Left lung (tissue), 10 donors: ENCODE results near the gene TTLL5. TPM values are rescaled to one million over a fixed set of nuclear protein-coding genes. Genes with fewer than 3 reads are reported as not detected.

Experiments
- ATAC-seq: fragments of 200-7000 bp; cut with Tn5 transposase; one replicate; pipeline ENCODE4 v1.9.1; 2020; ENCODE audit warnings: moderate library complexity
- DNase-seq, 4 donors: peaks; one replicate each; pipeline ENCODE4 v3.0.0-alpha.2; 2013 to 2020
- H3K27ac ChIP-seq, 2 donors: fragments of 200-600 bp; sonication (generic) in 1 of 2; one replicate each; pipeline versions ENCODE4 v1.5.0 to v1.8.0; 2020 to 2021
- H3K27me3 ChIP-seq, 2 donors: fragments of 200-600 bp; sonication (generic) in 1 of 2; one replicate each; pipeline versions ENCODE4 v1.5.0 to v1.8.0; 2020 to 2021
- H3K36me3 ChIP-seq, 2 donors: fragments of 200-600 bp; sonication (generic) in 1 of 2; one replicate each; pipeline versions ENCODE4 v1.5.0 to v1.8.0; 2020 to 2021
- H3K4me1 ChIP-seq, 2 donors: fragments of 200-600 bp; one replicate each; pipeline ENCODE4 v1.8.0; 2021
- H3K4me3 ChIP-seq, 2 donors: fragments of 200-600 bp; sonication (generic) in 1 of 2; one replicate each; pipeline versions ENCODE4 v1.5.0 to v1.8.0; 2020 to 2021; ENCODE audit warnings: mild to moderate bottlenecking in 1 of 2
- H3K9me3 ChIP-seq, 2 donors: fragments of 200-600 bp; sonication (generic) in 1 of 2; one replicate each; pipeline versions ENCODE4 v1.5.0 to v1.8.0; 2020 to 2021
- CTCF ChIP-seq, 2 donors: fragments of 200-600 bp; sonication (generic) in 1 of 2; IDR thresholded peaks; one replicate each; pipeline versions ENCODE4 v1.5.0 to v1.8.0; 2021; ENCODE audit warnings: antibody characterized with exemption in 2 of 2
- intact Hi-C, 2 donors: fragments of 100-400 bp; cut with DNase I; formaldehyde crosslinking; loops; one replicate each; pipeline versions ENCODE4 v1.11.2 to v1.14.2; 2022
- polyA plus RNA-seq, 6 donors: library from polyadenylated mRNA; unstranded; fragments of 120-200 nt; gene quantifications; one replicate each; pipeline ENCODE4 v1.2.1, GENCODE V29; 2013; ENCODE audit not compliant: insufficient read length in 6 of 6
- total RNA-seq, 2 donors: library from RNA; stranded (reverse); fragmentation: NEBNext Ultra II Directional; extraction: Animal tissue kit (Norgen Biotek cat#: 25700); gene quantifications; one replicate each; pipeline ENCODE4 v1.2.1, GENCODE V29; 2021
- donor health status: DM: no; HTN: yes; CAD: no.
- donor health status: DM: no; HTN: no; CAD: no.

Gene TTLL5
- total and polyA plus RNA-seq, 8 donors: 30.8 to 46.7 (median 42.1) TPM

GRCh38 chr14:75979648-75980565 is 318.9 kb downstream of the TTLL5 start:
- peak in 3 of 4 donors; percentile 45 to 68 (median 57) for DNase-seq

GRCh38 chr14:75980856-75981255 is 319.8 kb downstream of the TTLL5 start:
- peak overlapping the region; percentile 85 to 94 for H3K27ac ChIP-seq
- intact Hi-C loops: loop anchor here in 1 of 2 donors (5.0 kb wide), 2 partner anchors 179 to 269 kb away; no protein-coding TSS in a partner anchor
- peak overlapping the region; percentile 52 to 65 for H3K4me3 ChIP-seq
- peak; percentile 4 for ATAC-seq
- H3K36me3 ChIP-seq: no peaks in the 10 kb centered on the region
- TF ChIP-seq CTCF (IDR thresholded peaks at IDR 0.05): no peak
- H3K9me3 ChIP-seq: no peaks in the 10 kb centered on the region
- no peaks in the 10 kb centered on the region for H3K27me3 ChIP-seq
- H3K4me1 ChIP-seq: peaks cover 7 to 42% of the 10 kb centered on the region in 2 donors
- DNase-seq: peak in 1 of 4 donors; percentile 48

More at GRCh38 chr14:75979648-75980565, 318.9 kb downstream of the TTLL5 start:
- intact Hi-C loops: loop anchor here in 1 of 2 donors (5.0 kb wide), 2 partner anchors 178 to 268 kb away; no protein-coding TSS in a partner anchor
- Histone ChIP-seq H3K36me3 (no peaks in the 10 kb centered on the region), H3K4me1 (peaks cover 4 to 38% of the 10 kb centered on the region in 2 donors), H3K9me3 (no peaks in the 10 kb centered on the region), H3K27ac (peak overlapping the region in 1 of 2 donors; percentile 94), H3K4me3 (peak overlapping the region; percentile 52 to 65), H3K27me3 (no peaks in the 10 kb centered on the region)
- ATAC-seq: no peak
- no peak for TF ChIP-seq CTCF (IDR thresholded peaks at IDR 0.05)

GRCh38 chr14:75981426-75982265 is 320.6 kb downstream of the TTLL5 start, which contains the start of gene TGFB3:
TSS of gene TGFB3 (minus strand) at chr14:75981995. CDS start at chr14:75980893, 1,102 bp downstream.
- Histone ChIP-seq H3K36me3 (no peaks in the 10 kb centered on the region), H3K4me1 (peaks cover 11 to 49% of the 10 kb centered on the region in 2 donors), H3K4me3 (peak within 1 kb of the TSS; percentile 52 to 65), H3K27ac (peak within 1 kb of the TSS; percentile 85 to 94), H3K9me3 (no peaks in the 10 kb centered on the region), H3K27me3 (no peaks in the 10 kb centered on the region)
- ATAC-seq: peak; percentile 71
- DNase-seq: peak; percentile 67 to 97 (median 84)
- intact Hi-C loops: loop anchor here in 1 of 2 donors (5.0 kb wide), 2 partner anchors 179 to 269 kb away; no protein-coding TSS in a partner anchor
- no peak for TF ChIP-seq CTCF (IDR thresholded peaks at IDR 0.05)

GRCh38 chr14:75982266-75983018 is 321.4 kb downstream of the TTLL5 start:
- ATAC-seq (peak; percentile 77), DNase-seq (peak; percentile 86 to 92 (median 92))
- Histone ChIP-seq H3K27me3 (no peaks in the 10 kb centered on the region), H3K36me3 (no peaks in the 10 kb centered on the region), H3K9me3 (no peaks in the 10 kb centered on the region), H3K4me3 (peak overlapping the region; percentile 52 to 65), H3K27ac (peak overlapping the region; percentile 85 to 94), H3K4me1 (peaks cover 14 to 55% of the 10 kb centered on the region in 2 donors)
- intact Hi-C loops: loop anchor here in 1 of 2 donors (5.0 kb wide), 2 partner anchors 180 to 270 kb away; no protein-coding TSS in a partner anchor
- peak; percentile 56 for TF ChIP-seq CTCF (IDR thresholded peaks at IDR 0.05)
